ENCODE measurements around the gene CD47.
A peak's percentile ranks its signal among the peaks of the same experiment; 100 is the strongest.

CD47 gene

GRCh38 chr3:108131475-108132134 lies 40.8 kb upstream of the CD47 start:
- no peak for DNase-seq (ENCODE audit: low read depth in 2 of 2)
- TF ChIP-seq CTCF (IDR thresholded peaks at IDR 0.05; ENCODE audit: low read depth, low read length): no peak

GRCh38 chr3:108130701-108131474 lies 40.1 kb upstream of the CD47 start:
- H3K4me3 ChIP-seq (replicated peaks in 1 of 2; ENCODE audit: low read depth in 2 of 2, low read length in 2 of 2): no peak overlapping the region
- TF ChIP-seq CTCF (IDR thresholded peaks at IDR 0.05; ENCODE audit: low read depth, low read length): no peak
- DNase-seq (ENCODE audit: low read depth in 2 of 2): peak; percentile 62 to 94

More at GRCh38 chr3:108131475-108132134, 40.8 kb upstream of the CD47 start:
- no peak overlapping the region for H3K4me3 ChIP-seq (replicated peaks in 1 of 2; ENCODE audit: low read depth in 2 of 2, low read length in 2 of 2)

GRCh38 chr3:108130236-108130635 lies 39.4 kb upstream of the CD47 start:
- no peak for TF ChIP-seq CTCF (IDR thresholded peaks at IDR 0.05; ENCODE audit: low read depth, low read length)
- H3K4me3 ChIP-seq (replicated peaks in 1 of 2; ENCODE audit: low read depth in 2 of 2, low read length in 2 of 2): no peak overlapping the region
- DNase-seq (ENCODE audit: low read depth in 2 of 2): no peak

- DNase-seq (ENCODE audit: low read depth in 2 of 2): peak in 1 of 2 donors; percentile 5
- H3K4me3 ChIP-seq (replicated peaks in 1 of 2; ENCODE audit: low read depth in 2 of 2, low read length in 2 of 2): no peak overlapping the region
- no peak for TF ChIP-seq CTCF (IDR thresholded peaks at IDR 0.05; ENCODE audit: low read depth, low read length)
Measured at GRCh38 chr3:108127301-108127988, 36.6 kb upstream of the CD47 start.

GRCh38 chr3:108126348-108126747 lies 35.5 kb upstream of the CD47 start:
- H3K4me3 ChIP-seq (replicated peaks in 1 of 2; ENCODE audit: low read depth in 2 of 2, low read length in 2 of 2): no peak overlapping the region
- DNase-seq (ENCODE audit: low read depth in 2 of 2): no peak
- no peak for TF ChIP-seq CTCF (IDR thresholded peaks at IDR 0.05; ENCODE audit: low read depth, low read length)

- no peak for DNase-seq (ENCODE audit: low read depth in 2 of 2)
- H3K4me3 ChIP-seq (replicated peaks in 1 of 2; ENCODE audit: low read depth in 2 of 2, low read length in 2 of 2): no peak overlapping the region
- TF ChIP-seq CTCF (IDR thresholded peaks at IDR 0.05; ENCODE audit: low read depth, low read length): no peak
Measured at GRCh38 chr3:108125550-108126071, 34.8 kb upstream of the CD47 start.

Measured in cardiac fibroblast (primary cell).